CD8-positive, alpha-beta memory T cell (primary cell): ENCODE results near the gene LARP1. TPM values are rescaled to one million over a fixed set of nuclear protein-coding genes. Genes with fewer than 3 reads are reported as not detected.
"Not testable (repeated sequence)": the region's sequence is repeated elsewhere in the genome, so short reads cannot be mapped to it uniquely, and the experiment has no call there.

Source experiments
- CTCF ChIA-PET: fragments of 350-600 bp; sonication (Branson Sonifier 250); formaldehyde crosslinking; loops from one replicate; lab custom pipeline; 2021; ENCODE audit warnings: antibody characterized with exemption; lab: Charles Lee
- POLR2A ChIA-PET: fragments of 350-600 bp; sonication (Branson Sonifier 250); formaldehyde crosslinking; loops from one replicate; lab custom pipeline; 2021; ENCODE audit warnings: antibody characterized with exemption; lab: Charles Lee
- DNase-seq, 5 donors: peaks; one replicate each; pipeline versions ENCODE4 v3.0.0 to v3.0.0-alpha.2; 2020 to 2022; ENCODE audit warnings: mixed read lengths in 1 of 5
- H3K27ac ChIP-seq: one replicate; pipeline ENCODE4 v1.7.0; 2013; ENCODE audit warnings: low read depth, mild to moderate bottlenecking, low read length, moderate library complexity
- H3K27me3 ChIP-seq: 2 replicates; pipeline ENCODE4 v1.7.0; 2013; ENCODE audit warnings: low read length, mild to moderate bottlenecking; ENCODE audit not compliant: insufficient read depth, poor library complexity, severe bottlenecking
- H3K36me3 ChIP-seq: 2 replicates; pipeline ENCODE4 v1.7.0; 2013; ENCODE audit warnings: mild to moderate bottlenecking, low read length, moderate library complexity; ENCODE audit not compliant: insufficient read depth
- H3K4me1 ChIP-seq: 2 replicates; pipeline ENCODE4 v1.7.0; 2013; ENCODE audit warnings: mild to moderate bottlenecking, low read length, moderate library complexity; ENCODE audit not compliant: insufficient read depth
- H3K4me3 ChIP-seq: 2 replicates; pipeline ENCODE4 v1.7.0; 2013; ENCODE audit warnings: mild to moderate bottlenecking, low read length
- H3K9me3 ChIP-seq: 2 replicates; pipeline ENCODE4 v1.7.0; 2013; ENCODE audit warnings: mild to moderate bottlenecking, low read length
- H3K27ac Mint-ChIP-seq, 8 donors: one replicate each; pipeline ENCODE4 v1.8.0; 2020 to 2021; ENCODE audit warnings: mixed read lengths in 8 of 8, mild to moderate bottlenecking in 6 of 8, inconsistent platforms in 3 of 8, moderate library complexity in 3 of 8
- H3K27me3 Mint-ChIP-seq, 2 donors: one replicate each; pipeline ENCODE4 v1.8.0; 2020 to 2021; ENCODE audit warnings: mixed read lengths in 2 of 2, mild to moderate bottlenecking in 1 of 2, moderate library complexity in 1 of 2
- H3K36me3 Mint-ChIP-seq, 3 donors: one replicate each; pipeline ENCODE4 v1.8.0; 2020 to 2021; ENCODE audit warnings: mixed read lengths in 3 of 3, inconsistent platforms in 1 of 3, mild to moderate bottlenecking in 1 of 3
- H3K4me1 Mint-ChIP-seq, 3 donors: one replicate each; pipeline ENCODE4 v1.8.0; 2020 to 2021; ENCODE audit warnings: mixed read lengths in 3 of 3, inconsistent platforms in 1 of 3, mild to moderate bottlenecking in 1 of 3
- H3K4me3 Mint-ChIP-seq, 7 donors: one replicate each; pipeline ENCODE4 v1.8.0; 2020 to 2021; ENCODE audit warnings: mixed read lengths in 7 of 7, mild to moderate bottlenecking in 6 of 7, moderate library complexity in 4 of 7, inconsistent platforms in 2 of 7
- H3K9me3 Mint-ChIP-seq, 5 donors: one replicate each; pipeline ENCODE4 v1.8.0; 2020 to 2022; ENCODE audit warnings: mixed read lengths in 5 of 5, mild to moderate bottlenecking in 3 of 5, moderate library complexity in 2 of 5, inconsistent platforms in 1 of 5
- polyA plus RNA-seq: library from polyadenylated mRNA; unstranded; fragments of 300-500 nt; fragmentation: Illumina TruSeq; gene quantifications from one replicate; pipeline ENCODE4 v1.2.3, GENCODE V29; 2021
- total RNA-seq, 2 experiments: library from RNA; stranded (reverse); gene quantifications; one replicate each; pipeline ENCODE4 v1.2.3, GENCODE V29; 2021

Gene LARP1
- total and polyA plus RNA-seq, 3 experiments from 2014 or later: 28.4 to 344 (median 329) TPM

- POLR2A ChIA-PET: no interaction called here
- CTCF ChIA-PET: interaction anchor here (0.8 to 1.3 kb wide), 2 partner anchors 11 to 184 kb away, joined by 3 to 4 read pairs; no protein-coding TSS in a partner anchor
- H3K27ac ChIP-seq: peak overlapping the region; percentile 60
- Mint-ChIP-seq H3K27me3 (no peaks in the 10 kb centered on the region), H3K36me3 (no peaks in the 10 kb centered on the region), H3K4me1 (peaks cover 20 to 26% (median 22%) of the 10 kb centered on the region in 3 donors), H3K4me3 (no peak overlapping the region), H3K9me3 (no peaks in the 10 kb centered on the region), H3K27ac (peak overlapping the region in 1 of 8 donors; percentile 29)
- H3K4me1 ChIP-seq: peaks cover 23% of the 10 kb centered on the region
- no peak overlapping the region for H3K4me3 ChIP-seq
- H3K36me3 ChIP-seq: no peaks in the 10 kb centered on the region
- H3K9me3 ChIP-seq: no peaks in the 10 kb centered on the region
- DNase-seq: no peak
- H3K27me3 ChIP-seq: no peaks in the 10 kb centered on the region
Measured at GRCh38 chr5:154834053-154834452, 78.9 kb downstream of the LARP1 start.

- POLR2A ChIA-PET, H3K9me3 ChIP-seq, H3K36me3 Mint-ChIP-seq, H3K27ac ChIP-seq, H3K27me3 Mint-ChIP-seq, H3K9me3 Mint-ChIP-seq, H3K4me3 ChIP-seq, H3K4me3 Mint-ChIP-seq, H3K4me1 ChIP-seq, CTCF ChIA-PET, DNase-seq, H3K27ac Mint-ChIP-seq, H3K4me1 Mint-ChIP-seq, H3K36me3 ChIP-seq, H3K27me3 ChIP-seq: not testable (repeated sequence)
Measured at GRCh38 chr5:154835701-154836052, 80.5 kb downstream of the LARP1 start.

- DNase-seq: no peak
- Mint-ChIP-seq H3K27me3 (no peaks in the 10 kb centered on the region), H3K4me3 (no peak overlapping the region), H3K9me3 (no peaks in the 10 kb centered on the region), H3K36me3 (no peaks in the 10 kb centered on the region), H3K4me1 (peaks cover 0 to 6% (median 1%) of the 10 kb centered on the region in 3 donors), H3K27ac (peak overlapping the region in 1 of 8 donors; percentile 22)
- Histone ChIP-seq H3K4me1 (peaks cover 4% of the 10 kb centered on the region), H3K36me3 (no peaks in the 10 kb centered on the region), H3K27ac (no peak overlapping the region), H3K27me3 (no peaks in the 10 kb centered on the region), H3K9me3 (no peaks in the 10 kb centered on the region), H3K4me3 (no peak overlapping the region)
- CTCF ChIA-PET: no interaction called here
- POLR2A ChIA-PET: no interaction called here
Measured at GRCh38 chr5:154836225-154836624, 81.0 kb downstream of the LARP1 start.

- no peak overlapping the region for H3K4me3 Mint-ChIP-seq
- no peaks in the 10 kb centered on the region for H3K9me3 Mint-ChIP-seq
- Histone ChIP-seq H3K4me3 (no peak overlapping the region), H3K9me3 (no peaks in the 10 kb centered on the region), H3K36me3 (no peaks in the 10 kb centered on the region), H3K27ac (no peak overlapping the region), H3K27me3 (no peaks in the 10 kb centered on the region), H3K4me1 (peaks cover 4% of the 10 kb centered on the region)
- H3K27me3 Mint-ChIP-seq: no peaks in the 10 kb centered on the region
- H3K36me3 Mint-ChIP-seq: no peaks in the 10 kb centered on the region
- H3K4me1 Mint-ChIP-seq: peaks cover 0 to 6% (median 1%) of the 10 kb centered on the region in 3 donors
- ChIA-PET POLR2A (no interaction called here), CTCF (interaction anchor here (0.7 kb wide), 1 partner anchor 14 kb away, joined by 3 read pairs; no protein-coding TSS in a partner anchor)
- DNase-seq: no peak
- H3K27ac Mint-ChIP-seq: peak overlapping the region in 4 of 8 donors; percentile 37 to 65 (median 51)
Measured at GRCh38 chr5:154837009-154837901, 82.1 kb downstream of the LARP1 start.

- no peaks in the 10 kb centered on the region for H3K27me3 Mint-ChIP-seq
- H3K9me3 Mint-ChIP-seq: no peaks in the 10 kb centered on the region
- H3K4me3 Mint-ChIP-seq: no peak overlapping the region
- peaks cover 0 to 2% (median 0%) of the 10 kb centered on the region in 3 donors for H3K36me3 Mint-ChIP-seq
- Histone ChIP-seq H3K27me3 (no peaks in the 10 kb centered on the region), H3K36me3 (no peaks in the 10 kb centered on the region), H3K27ac (peak overlapping the region; percentile 10), H3K4me3 (no peak overlapping the region), H3K9me3 (no peaks in the 10 kb centered on the region), H3K4me1 (no peaks in the 10 kb centered on the region)
- no peaks in the 10 kb centered on the region for H3K4me1 Mint-ChIP-seq
- no peak for DNase-seq
- CTCF ChIA-PET: interaction anchor here (0.9 kb wide), 1 partner anchor 11 kb away, joined by 3 read pairs; no protein-coding TSS in a partner anchor
- POLR2A ChIA-PET: no interaction called here
- peak overlapping the region in 2 of 8 donors; percentile 1 to 38 for H3K27ac Mint-ChIP-seq
Measured at GRCh38 chr5:154840435-154841272, 85.5 kb downstream of the LARP1 start.

GRCh38 chr5:154841273-154841661 is 86.1 kb downstream of the LARP1 start:
- H3K36me3 ChIP-seq: no peaks in the 10 kb centered on the region
- DNase-seq: no peak
- ChIA-PET POLR2A (no interaction called here), CTCF (interaction anchor here (0.9 kb wide), 1 partner anchor 10 kb away, joined by 3 read pairs; no protein-coding TSS in a partner anchor)
- H3K9me3 ChIP-seq: no peaks in the 10 kb centered on the region
- H3K4me1 ChIP-seq: no peaks in the 10 kb centered on the region
- no peak overlapping the region for H3K4me3 ChIP-seq
- peaks cover 0 to 2% (median 0%) of the 10 kb centered on the region in 3 donors for H3K36me3 Mint-ChIP-seq
- no peaks in the 10 kb centered on the region for H3K9me3 Mint-ChIP-seq
- H3K4me3 Mint-ChIP-seq: no peak overlapping the region
- no peaks in the 10 kb centered on the region for H3K27me3 Mint-ChIP-seq
- H3K4me1 Mint-ChIP-seq: no peaks in the 10 kb centered on the region
- H3K27ac ChIP-seq: peak overlapping the region; percentile 10
- no peaks in the 10 kb centered on the region for H3K27me3 ChIP-seq
- H3K27ac Mint-ChIP-seq: no peak overlapping the region

- Mint-ChIP-seq H3K4me1 (no peaks in the 10 kb centered on the region), H3K9me3 (no peaks in the 10 kb centered on the region), H3K36me3 (peaks cover 0 to 2% (median 0%) of the 10 kb centered on the region in 3 donors), H3K4me3 (no peak overlapping the region), H3K27me3 (no peaks in the 10 kb centered on the region), H3K27ac (no peak overlapping the region)
- CTCF ChIA-PET: no interaction called here
- H3K27me3 ChIP-seq: no peaks in the 10 kb centered on the region
- no peak overlapping the region for H3K4me3 ChIP-seq
- H3K9me3 ChIP-seq: no peaks in the 10 kb centered on the region
- no peak overlapping the region for H3K27ac ChIP-seq
- H3K36me3 ChIP-seq: no peaks in the 10 kb centered on the region
- no peak for DNase-seq
- POLR2A ChIA-PET: interaction anchor here (0.6 kb wide), 1 partner anchor 79 kb away, joined by 3 read pairs; no protein-coding TSS in a partner anchor
- no peaks in the 10 kb centered on the region for H3K4me1 ChIP-seq
Measured at GRCh38 chr5:154842689-154843530, 87.7 kb downstream of the LARP1 start.
